OCI-LY3 (cell line): ENCODE measurements around the gene CTSS.
A peak's percentile ranks its signal among the peaks of the same experiment; 100 is the strongest.
"Not testable (repeated sequence)": the region's sequence is repeated elsewhere in the genome, so short reads cannot be mapped to it uniquely, and the experiment has no call there.

Experiments
- H2AFZ ChIP-seq: fragments of 200-600, 300-600 bp; shearing (Covaris generic); 2 replicates; pipeline ENCODE4 v1.6.0; 2014; ENCODE audit warnings: antibody characterized with exemption, low read depth, low read length
- H3K27ac ChIP-seq: fragments of 200-600, 300-600 bp; sonication (generic); 2 replicates; pipeline ENCODE4 v1.5.1; 2014; ENCODE audit warnings: mild to moderate bottlenecking, low read length, moderate library complexity, mixed read lengths
- H3K27me3 ChIP-seq: fragments of 200-600, 300-600 bp; sonication (generic); 2 replicates; pipeline ENCODE4 v1.6.1; 2014; ENCODE audit warnings: low read depth, low read length, mixed read lengths
- H3K36me3 ChIP-seq: fragments of 200-600, 300-600 bp; sonication (generic); replicated peaks from 2 replicates; pipeline ENCODE3; 2014; ENCODE audit warnings: low read depth, low read length, mixed read lengths
- H3K4me1 ChIP-seq: fragments of 300-600, 200-600 bp; sonication (generic); 2 replicates; pipeline ENCODE4 v1.6.1; 2014; ENCODE audit warnings: low read length, mixed read lengths
- H3K4me2 ChIP-seq: fragments of 200-600, 300-600 bp; sonication (generic); 2 replicates; pipeline ENCODE4 v1.6.1; 2014; ENCODE audit warnings: low read length, mixed read lengths
- H3K4me3 ChIP-seq: fragments of 300-600, 200-600 bp; sonication (generic); 2 replicates; pipeline ENCODE4 v1.5.1; 2014; ENCODE audit warnings: antibody characterized with exemption, mild to moderate bottlenecking, low read length, moderate library complexity
- H3K79me2 ChIP-seq: fragments of 300-600, 200-600 bp; shearing (Covaris generic); 2 replicates; pipeline ENCODE4 v1.6.1; 2014; ENCODE audit warnings: mild to moderate bottlenecking, low read length, mixed read lengths
- H3K9ac ChIP-seq: fragments of 300-600, 200-600 bp; shearing (Covaris generic); 2 replicates; pipeline ENCODE4 v1.6.0; 2014; ENCODE audit warnings: mild to moderate bottlenecking, low read length, moderate library complexity
- H3K9me3 ChIP-seq: fragments of 200-600, 300-600 bp; shearing (Covaris generic); 2 replicates; pipeline ENCODE4 v1.6.1; 2014; ENCODE audit warnings: low read length, mixed read lengths; ENCODE audit not compliant: insufficient read depth
- H4K20me1 ChIP-seq: fragments of 200-600, 300-600 bp; sonication (generic); 2 replicates; pipeline ENCODE4 v1.6.1; 2016; ENCODE audit warnings: low read length, mixed read lengths; ENCODE audit not compliant: insufficient read depth
- EZH2phosphoT487 ChIP-seq: fragments of 200-600 bp; shearing (Covaris generic); IDR thresholded peaks from 2 replicates; pipeline ENCODE4 v1.6.1; 2018; ENCODE audit warnings: antibody characterized with exemption, mixed run types, low read depth
- TF ChIP-seq, protein P1 (sequence below): fragments of 200-600, 300-600 bp; sonication (generic); IDR thresholded peaks from 2 replicates; pipeline ENCODE4 v1.5.1; 2014; ENCODE audit warnings: antibody characterized with exemption, low read length, low read depth

CTSS gene

GRCh38 chr1:150787455-150787854, 21.9 kb upstream of the CTSS start:
- no peak for TF ChIP-seq EZH2phosphoT487
- TF ChIP-seq, protein P1, sequence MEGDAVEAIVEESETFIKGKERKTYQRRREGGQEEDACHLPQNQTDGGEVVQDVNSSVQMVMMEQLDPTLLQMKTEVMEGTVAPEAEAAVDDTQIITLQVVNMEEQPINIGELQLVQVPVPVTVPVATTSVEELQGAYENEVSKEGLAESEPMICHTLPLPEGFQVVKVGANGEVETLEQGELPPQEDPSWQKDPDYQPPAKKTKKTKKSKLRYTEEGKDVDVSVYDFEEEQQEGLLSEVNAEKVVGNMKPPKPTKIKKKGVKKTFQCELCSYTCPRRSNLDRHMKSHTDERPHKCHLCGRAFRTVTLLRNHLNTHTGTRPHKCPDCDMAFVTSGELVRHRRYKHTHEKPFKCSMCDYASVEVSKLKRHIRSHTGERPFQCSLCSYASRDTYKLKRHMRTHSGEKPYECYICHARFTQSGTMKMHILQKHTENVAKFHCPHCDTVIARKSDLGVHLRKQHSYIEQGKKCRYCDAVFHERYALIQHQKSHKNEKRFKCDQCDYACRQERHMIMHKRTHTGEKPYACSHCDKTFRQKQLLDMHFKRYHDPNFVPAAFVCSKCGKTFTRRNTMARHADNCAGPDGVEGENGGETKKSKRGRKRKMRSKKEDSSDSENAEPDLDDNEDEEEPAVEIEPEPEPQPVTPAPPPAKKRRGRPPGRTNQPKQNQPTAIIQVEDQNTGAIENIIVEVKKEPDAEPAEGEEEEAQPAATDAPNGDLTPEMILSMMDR: no peak
- Histone ChIP-seq H3K9ac (no peak overlapping the region), H2AFZ (no peak overlapping the region), H4K20me1 (no peaks in the 10 kb centered on the region), H3K9me3 (no peaks in the 10 kb centered on the region), H3K79me2 (no peaks in the 10 kb centered on the region), H3K27ac (0 out of 2 replicates have a peak overlapping the region, but pooled peaks have one; percentile 9), H3K4me3 (peak overlapping the region; percentile 32), H3K4me2 (peak overlapping the region; percentile 51), H3K36me3 (no peaks in the 10 kb centered on the region), H3K27me3 (no peaks in the 10 kb centered on the region), H3K4me1 (peaks cover 19% of the 10 kb centered on the region)

DNA sequence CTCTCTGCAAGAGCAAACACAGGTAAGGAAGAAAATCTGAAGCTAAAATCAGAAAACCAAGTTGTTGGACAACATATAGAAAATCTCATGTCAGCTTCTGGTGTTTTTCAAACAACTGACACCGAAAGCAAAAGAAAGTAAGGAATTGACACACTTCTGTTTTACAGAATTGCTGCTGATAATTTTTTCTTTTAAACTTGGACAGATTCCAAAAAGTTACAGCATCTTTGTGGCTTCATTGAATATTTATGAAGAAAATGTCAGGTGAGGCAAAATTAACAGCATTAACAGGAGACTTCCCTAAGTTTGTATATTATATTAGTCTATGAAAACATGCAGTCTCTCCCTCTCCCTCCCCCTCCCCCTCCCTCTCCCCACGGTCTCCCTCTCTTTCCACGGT, 14.9 kb upstream of the CTSS start:
- H3K36me3 ChIP-seq: peaks cover 4% of the 10 kb centered on the region
- H3K9ac ChIP-seq: no peak overlapping the region
- no peak overlapping the region for H2AFZ ChIP-seq
- no peak overlapping the region for H3K27ac ChIP-seq
- H3K27me3 ChIP-seq: no peaks in the 10 kb centered on the region
- no peak for TF ChIP-seq EZH2phosphoT487
- TF ChIP-seq, protein P1: no peak
- H3K79me2 ChIP-seq: no peaks in the 10 kb centered on the region
- no peaks in the 10 kb centered on the region for H4K20me1 ChIP-seq
- peaks cover 16% of the 10 kb centered on the region for H3K4me1 ChIP-seq
- no peak overlapping the region for H3K4me3 ChIP-seq
- no peak overlapping the region for H3K4me2 ChIP-seq
- 0 out of 2 replicates have a peak, but pooled peaks cover 5% of the 10 kb centered on the region for H3K9me3 ChIP-seq

- H3K27me3 ChIP-seq: no peaks in the 10 kb centered on the region
- no peak overlapping the region for H3K27ac ChIP-seq
- no peak overlapping the region for H3K4me3 ChIP-seq
- H3K4me1 ChIP-seq: peaks cover 16% of the 10 kb centered on the region
- TF ChIP-seq EZH2phosphoT487: no peak
- TF ChIP-seq, protein P1: no peak
- H2AFZ ChIP-seq: no peak overlapping the region
- H4K20me1 ChIP-seq: no peaks in the 10 kb centered on the region
- H3K9me3 ChIP-seq: 0 out of 2 replicates have a peak, but pooled peaks cover 5% of the 10 kb centered on the region
- H3K9ac ChIP-seq: no peak overlapping the region
- H3K36me3 ChIP-seq: peaks cover 4% of the 10 kb centered on the region
- H3K4me2 ChIP-seq: peak overlapping the region; percentile 13; the same call in 1 of the 2 replicates
- H3K79me2 ChIP-seq: no peaks in the 10 kb centered on the region
Measured at GRCh38 chr1:150778409-150778808, 12.8 kb upstream of the CTSS start.

DNA sequence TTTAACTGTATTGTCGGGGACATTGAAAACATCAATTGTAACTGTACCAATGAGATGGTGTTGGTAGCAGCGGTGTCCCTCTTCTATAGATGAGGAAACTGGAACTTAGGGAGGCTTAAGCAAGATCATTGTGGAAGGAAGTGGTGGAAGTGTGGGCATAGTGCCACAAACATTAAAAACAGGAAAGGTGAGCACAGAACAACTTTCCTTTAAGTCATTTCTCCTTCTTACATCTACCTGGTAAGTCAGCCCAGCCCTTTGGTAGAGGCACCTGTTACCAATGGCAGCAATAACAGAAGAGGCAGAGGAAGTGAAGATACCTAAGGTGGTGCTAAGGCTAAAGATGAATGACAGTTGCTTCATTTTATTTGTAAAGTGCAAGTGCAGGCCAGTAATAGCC, 12.0 kb upstream of the CTSS start:
- Histone ChIP-seq H3K27ac (no peak overlapping the region), H3K9me3 (0 out of 2 replicates have a peak, but pooled peaks cover 5% of the 10 kb centered on the region), H4K20me1 (no peaks in the 10 kb centered on the region), H3K27me3 (no peaks in the 10 kb centered on the region), H3K79me2 (no peaks in the 10 kb centered on the region), H3K9ac (no peak overlapping the region), H3K4me2 (no peak overlapping the region), H3K4me3 (no peak overlapping the region), H3K4me1 (peaks cover 16% of the 10 kb centered on the region), H2AFZ (no peak overlapping the region), H3K36me3 (peaks cover 4% of the 10 kb centered on the region)
- no peak for TF ChIP-seq EZH2phosphoT487
- TF ChIP-seq, protein P1: no peak

GRCh38 chr1:150775931-150776505, 10.4 kb upstream of the CTSS start:
- H4K20me1 ChIP-seq, H3K79me2 ChIP-seq, H2AFZ ChIP-seq, H3K9me3 ChIP-seq, H3K9ac ChIP-seq, H3K4me2 ChIP-seq, H3K36me3 ChIP-seq, H3K4me3 ChIP-seq, H3K27me3 ChIP-seq, H3K27ac ChIP-seq: not testable (repeated sequence)
- H3K4me1 ChIP-seq: peaks cover 16% of the 10 kb centered on the region
